T follicular helper cell (primary cell): Measurements from ENCODE around the gene OTOP2.
A peak's percentile ranks its signal among the peaks of the same experiment; 100 is the strongest.
"Not testable (repeated sequence)": the region's sequence is repeated elsewhere in the genome, so short reads cannot be mapped to it uniquely, and the experiment has no call there.

Source experiments
- DNase-seq: peaks from one replicate; pipeline ENCODE4 v3.0.0-alpha.2; 2020; ENCODE audit warnings: low read depth

OTOP2 gene

DNA sequence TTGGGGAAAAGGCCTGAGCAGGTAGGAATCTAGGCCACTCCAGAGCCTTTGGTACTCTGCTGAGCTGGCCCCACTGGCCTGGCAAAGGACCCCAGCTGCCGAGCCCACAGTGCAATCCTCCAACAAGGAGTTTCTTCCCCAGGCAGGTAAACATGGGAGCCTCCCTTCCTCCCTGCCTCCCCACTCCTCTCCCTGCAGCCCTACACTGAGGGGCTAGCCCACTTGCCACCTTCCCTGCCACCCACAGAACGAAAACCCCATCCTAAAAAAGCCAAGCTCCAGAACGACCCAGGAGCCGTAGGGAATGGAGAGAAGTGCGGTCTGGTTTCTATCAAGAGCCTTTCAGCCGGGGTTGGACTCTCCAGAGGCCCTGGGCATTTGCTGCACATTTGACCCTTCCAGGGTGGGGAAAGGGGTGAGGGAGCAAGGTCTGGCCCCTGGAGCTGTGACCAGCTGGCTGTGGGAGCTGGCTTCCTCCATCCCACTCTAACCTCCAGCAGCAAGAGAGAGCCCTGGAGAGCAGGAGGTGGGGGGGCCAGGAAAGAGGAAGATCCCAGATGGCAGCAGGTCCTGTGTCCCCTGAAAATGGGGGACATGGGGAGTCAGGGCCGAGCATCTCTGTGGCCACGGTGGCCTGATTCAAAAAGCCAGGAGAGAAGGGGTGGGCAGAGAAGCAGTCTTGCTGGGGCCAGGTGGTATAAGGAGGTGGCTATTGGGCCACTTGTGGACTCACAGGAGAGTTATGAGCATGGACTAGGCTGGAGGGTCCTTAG is 47.2 kb downstream of the OTOP2 start:
- DNase-seq, result no peak

DNA sequence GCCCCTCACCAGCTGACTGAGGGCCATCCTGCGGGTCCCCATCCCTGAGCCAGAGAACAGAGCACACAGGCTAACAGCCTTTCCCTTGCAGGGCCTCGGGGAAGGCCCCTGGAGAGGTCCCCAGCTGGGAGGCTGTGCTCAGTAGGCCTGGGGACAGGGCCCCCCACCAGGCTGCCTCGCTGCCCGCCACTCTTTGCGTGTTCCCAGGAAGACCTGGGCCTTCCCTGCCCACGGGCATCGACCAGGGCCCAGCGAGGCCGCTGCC is 47.7 kb downstream of the OTOP2 start:
- DNase-seq, result no peak

DNA sequence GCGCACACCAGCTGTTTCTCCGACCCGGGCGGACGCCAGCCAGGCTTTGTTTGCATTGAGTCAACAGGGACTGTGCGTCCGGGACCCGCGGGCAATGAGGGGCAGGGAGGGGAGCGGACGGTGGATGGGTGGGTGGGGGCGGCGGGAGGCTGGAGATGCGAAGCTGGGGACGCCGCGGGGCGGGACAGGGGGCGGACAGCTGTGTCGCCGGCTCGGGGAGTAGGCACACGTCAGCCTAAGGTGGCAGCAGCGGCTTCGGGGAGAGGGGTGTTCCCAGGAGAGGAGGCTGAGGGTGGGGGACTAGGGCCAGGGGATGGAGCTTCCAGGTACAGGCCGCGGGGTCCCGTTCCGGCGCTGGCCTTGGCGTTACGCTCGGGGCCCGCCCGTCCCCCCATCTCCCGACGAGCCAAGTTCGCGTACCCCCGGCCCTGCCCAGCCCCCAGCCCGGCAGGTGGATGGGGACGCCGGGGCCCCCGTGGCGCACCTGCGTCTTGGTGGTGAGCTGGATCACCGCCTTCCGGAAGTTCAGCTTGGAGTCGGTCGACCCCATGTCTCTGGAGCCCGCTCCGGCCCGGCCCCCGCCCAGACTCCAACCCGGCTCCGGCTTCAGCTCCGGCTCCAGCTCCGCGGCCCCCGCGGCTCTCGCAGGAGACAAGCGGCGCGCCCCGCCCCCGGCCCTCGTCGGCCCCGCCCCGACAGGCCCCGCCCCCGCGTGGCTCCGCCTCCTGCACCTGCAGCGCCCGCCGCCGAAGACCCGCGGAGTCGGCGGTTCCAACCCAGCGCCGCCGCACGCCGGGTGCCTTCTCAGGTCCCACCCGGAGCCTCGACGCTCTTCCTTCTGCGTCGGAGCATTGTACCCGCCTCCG is 48.3 kb downstream of the OTOP2 start, which contains the start of gene HID1:
HID1 (minus strand) TSS at position 653 of the 866 bp plus-strand sequence; CDS start at position 550, 103 bp downstream.
- peak; percentile 81 for DNase-seq

DNA sequence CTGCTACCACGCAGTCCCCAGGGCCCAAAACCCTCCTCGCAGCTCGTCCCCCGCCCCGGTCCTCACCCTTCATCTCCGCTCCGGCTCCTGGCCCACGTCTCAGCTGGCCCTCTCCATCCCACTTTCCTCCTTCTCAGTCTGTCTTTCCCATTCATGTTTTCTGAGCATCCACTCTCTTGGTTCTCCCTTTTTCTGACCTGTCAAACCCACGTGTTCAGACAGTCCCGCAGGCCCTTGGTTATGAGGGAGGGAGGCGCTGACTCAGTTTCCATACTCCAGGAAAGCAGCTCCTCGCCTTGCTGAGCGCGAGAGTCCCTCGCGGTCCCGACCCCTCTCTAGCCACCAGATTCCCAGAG is 48.9 kb downstream of the OTOP2 start:
- no peak for DNase-seq

DNA sequence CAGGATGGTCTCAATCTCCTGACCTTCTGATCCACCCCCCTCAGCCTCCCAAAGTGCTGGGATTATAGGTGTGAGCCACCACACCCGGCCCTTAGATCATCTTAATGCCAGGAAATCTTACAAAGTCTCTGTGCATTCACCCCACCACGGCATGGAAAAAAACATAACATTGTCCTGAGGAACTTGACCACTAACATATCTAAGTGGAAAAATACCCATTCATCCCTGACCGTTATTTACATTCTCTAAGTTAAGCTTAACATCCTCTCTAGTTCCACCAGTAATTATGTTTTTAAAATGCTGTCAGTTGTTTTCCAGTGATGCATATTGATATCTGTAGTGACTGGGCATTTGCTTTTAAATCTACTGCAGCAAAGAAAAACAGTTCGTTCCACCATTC is 51.9 kb downstream of the OTOP2 start:
- no peak for DNase-seq

DNA sequence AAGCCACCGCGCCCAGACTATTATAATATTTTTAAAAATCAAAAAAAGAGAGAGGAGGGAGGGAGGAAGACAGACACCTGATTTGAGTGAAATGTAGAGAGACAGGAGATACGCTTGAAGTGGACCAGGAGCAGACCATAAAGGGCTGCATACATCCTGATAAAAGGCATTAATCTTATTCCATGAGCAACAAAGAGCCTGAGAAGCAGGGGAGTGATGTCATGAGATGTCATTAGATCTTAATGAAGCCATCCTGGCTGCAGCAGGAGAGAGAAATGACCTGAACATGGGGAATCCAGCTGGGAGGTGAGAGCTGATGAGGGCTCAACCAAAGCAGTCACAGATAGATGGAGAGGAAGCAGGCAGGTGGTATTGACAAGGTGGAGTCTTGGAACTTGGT is 53.7 kb downstream of the OTOP2 start:
- DNase-seq, result no peak

DNA sequence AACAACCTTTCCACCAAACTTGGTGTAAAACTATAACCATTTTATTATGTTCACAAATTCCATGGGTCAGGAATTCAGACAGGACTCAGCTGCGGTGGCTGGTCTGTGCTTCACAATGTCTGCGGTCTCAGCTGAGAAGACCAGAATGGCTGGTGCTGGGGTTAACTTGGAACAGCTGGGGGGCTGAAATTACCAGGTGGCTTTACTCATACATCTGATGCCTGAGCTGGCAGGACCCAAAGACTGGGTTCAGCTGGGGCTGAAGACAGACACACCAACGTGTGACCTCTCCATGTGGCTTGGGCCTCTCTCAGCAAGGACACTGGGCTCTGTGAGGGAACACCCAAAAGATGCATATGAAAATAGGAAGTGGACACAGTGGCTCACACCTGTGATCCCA is 54.2 kb downstream of the OTOP2 start:
- no peak for DNase-seq

DNA sequence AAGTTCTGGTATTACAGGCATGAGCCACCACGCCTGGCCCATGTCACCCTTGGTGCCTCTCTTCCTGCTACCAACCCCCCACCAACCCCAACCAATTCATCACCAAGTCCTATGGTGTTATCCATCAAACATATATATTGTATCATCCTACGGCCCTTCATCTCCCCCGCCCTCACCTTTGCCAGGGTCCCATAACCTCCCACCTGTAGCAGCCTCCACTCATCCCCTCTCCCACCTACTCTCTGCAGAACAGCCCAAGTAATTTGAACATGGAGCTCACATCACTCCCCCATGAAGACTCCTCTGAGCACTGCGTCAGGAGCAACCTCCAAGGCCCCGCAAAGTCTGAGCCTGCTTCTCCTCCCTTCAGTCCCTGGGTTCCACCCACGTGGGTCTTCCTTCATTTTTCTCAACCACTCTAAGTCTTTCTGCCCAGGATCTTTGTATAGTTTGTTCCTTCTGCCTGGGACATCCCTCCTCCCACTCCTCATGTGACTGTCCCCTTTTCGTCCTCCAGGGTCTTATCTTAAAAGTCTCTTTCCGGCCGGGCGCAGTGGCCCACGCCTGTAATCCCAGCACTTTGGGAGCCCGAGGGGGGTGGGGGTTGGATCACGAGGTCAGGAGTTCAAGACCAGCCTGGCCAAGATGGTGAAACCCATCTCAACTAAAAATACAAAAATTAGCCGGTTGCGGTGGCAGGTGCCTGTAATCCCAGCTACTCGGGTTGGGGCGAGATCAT is 55.5 kb downstream of the OTOP2 start:
- no peak for DNase-seq

DNA sequence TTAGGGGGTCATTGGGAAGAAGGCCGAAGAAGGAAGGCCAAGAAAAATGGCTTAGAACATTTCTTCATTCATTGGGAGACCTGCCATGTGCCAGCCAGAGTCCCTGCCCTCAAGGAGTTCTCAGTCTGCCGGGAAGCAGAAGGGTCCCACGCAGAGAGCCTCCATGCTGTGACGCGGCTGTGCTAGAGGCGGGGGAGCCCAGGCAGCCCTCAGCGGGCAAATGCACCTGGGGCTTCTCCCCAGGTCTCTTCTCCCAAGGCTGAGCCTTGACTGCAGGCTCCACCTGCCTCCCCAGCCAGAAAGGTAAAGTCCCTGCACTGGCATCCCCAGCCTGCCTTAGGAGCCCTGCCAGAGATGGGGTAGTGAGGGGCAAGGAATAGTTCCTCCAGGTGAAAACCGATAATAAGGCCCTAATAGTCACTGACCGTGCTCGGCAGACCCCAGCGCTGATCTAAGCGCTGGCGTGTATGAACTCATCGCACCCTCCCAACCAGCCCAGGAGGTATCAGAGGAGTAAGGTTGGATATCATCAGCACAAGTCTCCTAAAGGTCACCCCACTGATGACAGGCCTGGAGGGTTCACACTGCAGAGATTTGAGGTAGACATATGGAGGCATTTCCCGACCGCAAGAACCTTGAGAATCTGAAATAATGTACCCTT is 57.4 kb downstream of the OTOP2 start:
- DNase-seq, result no peak

DNA sequence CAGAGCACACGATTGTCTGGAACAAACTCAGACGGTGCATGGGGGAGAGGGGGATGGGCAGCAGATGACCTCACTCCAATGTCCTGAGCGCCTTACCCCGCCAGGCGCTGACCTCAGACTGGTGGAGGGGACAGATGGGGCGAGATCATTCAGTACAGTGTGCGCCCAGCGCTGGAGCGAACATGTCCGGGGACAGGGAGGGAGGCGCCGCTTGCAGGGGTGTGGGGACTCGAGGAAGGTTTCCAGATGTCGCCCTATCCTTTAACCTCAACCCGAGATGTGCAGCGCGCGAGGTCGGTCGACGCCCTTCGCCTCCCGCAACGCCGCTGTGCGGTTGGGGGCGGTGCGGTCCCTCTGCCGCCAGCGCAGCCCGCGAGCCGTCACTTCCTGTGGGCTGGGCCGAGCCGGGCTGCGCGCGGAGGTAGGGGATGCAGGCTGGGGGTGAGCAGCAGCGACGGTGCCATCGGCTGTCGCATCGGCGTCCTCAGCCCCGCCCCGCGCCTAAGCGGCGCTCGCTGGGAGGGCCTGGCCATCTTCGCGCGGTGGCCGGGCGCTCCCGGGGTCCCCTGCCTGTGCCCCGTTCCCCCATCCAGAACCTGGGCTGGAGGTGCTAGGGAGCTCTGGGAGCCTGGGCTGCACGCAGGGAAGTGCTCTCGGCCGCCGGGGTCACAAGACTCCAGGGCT is 58.0 kb downstream of the OTOP2 start:
- DNase-seq, result peak; percentile 77

DNA sequence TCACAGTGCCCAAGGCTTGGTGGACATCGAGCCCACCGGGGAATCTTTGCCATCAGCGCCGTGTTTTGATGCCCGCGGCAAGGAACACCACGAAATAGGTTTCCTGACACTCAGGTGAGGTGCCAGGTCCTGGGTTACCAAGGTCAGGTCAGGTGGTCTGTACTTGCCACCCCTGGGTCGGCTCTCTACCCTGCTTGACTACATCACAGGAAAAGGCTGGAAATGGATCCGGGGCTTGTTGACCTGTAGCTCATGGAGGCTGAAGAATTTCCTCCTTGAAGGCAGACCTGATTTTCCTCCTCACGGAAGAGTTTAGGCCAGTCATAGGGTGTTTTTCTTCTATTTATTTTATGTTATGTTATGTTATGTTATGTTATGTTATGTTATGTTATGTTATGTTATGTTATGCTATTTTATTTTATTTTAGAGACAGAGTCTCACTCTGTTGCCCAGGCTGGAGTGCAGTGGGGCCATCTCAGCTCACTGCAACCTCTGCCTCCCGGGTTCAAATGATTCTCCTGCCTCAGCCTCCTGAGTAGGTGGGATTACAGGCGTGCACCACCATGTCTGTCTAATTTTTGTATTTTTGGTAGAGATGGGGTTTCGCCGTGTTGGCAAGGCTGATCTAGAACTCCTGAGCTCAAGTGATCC is 58.7 kb downstream of the OTOP2 start:
- DNase-seq, result not testable (repeated sequence)
